ENCODE data around the gene LMX1B. TPM values are rescaled to one million over a fixed set of nuclear protein-coding genes. Genes with fewer than 3 reads are reported as not detected.
"Not testable (repeated sequence)": the region's sequence is repeated elsewhere in the genome, so short reads cannot be mapped to it uniquely, and the experiment has no call there.

The LMX1B gene
- total RNA-seq, 2 experiments from 2014 or later = not detected

- DNase-seq (no peak), ATAC-seq (no peak)
- ChIA-PET CTCF (no interaction called here), POLR2A (no interaction called here)
- Mint-ChIP-seq H3K27ac (no peak overlapping the region), H3K4me3 (no peak overlapping the region), H3K4me1 (ENCODE audit: low read depth) (peaks cover 3% of the 10 kb centered on the region), H3K9me3 (ENCODE audit: insufficient read depth) (no peaks in the 10 kb centered on the region), H3K27me3 (ENCODE audit: low read depth) (peaks cover 58% of the 10 kb centered on the region), H3K36me3 (ENCODE audit: low read depth) (no peaks in the 10 kb centered on the region)
These were observed 29.1 kb downstream of the LMX1B start for GRCh38 chr9:126642839-126643238.

- no peak overlapping the region for H3K27ac Mint-ChIP-seq
- DNase-seq (no peak), ATAC-seq (no peak)
- no peak overlapping the region for H3K4me3 Mint-ChIP-seq
- peaks cover 61% of the 10 kb centered on the region for H3K27me3 Mint-ChIP-seq (ENCODE audit: low read depth)
- H3K9me3 Mint-ChIP-seq (ENCODE audit: insufficient read depth) = no peaks in the 10 kb centered on the region
- ChIA-PET CTCF (no interaction called here), POLR2A (no interaction called here)
- no peaks in the 10 kb centered on the region for H3K4me1 Mint-ChIP-seq (ENCODE audit: low read depth)
- no peaks in the 10 kb centered on the region for H3K36me3 Mint-ChIP-seq (ENCODE audit: low read depth)
These were observed 30.3 kb downstream of the LMX1B start for GRCh38 chr9:126643945-126644527.

DNA sequence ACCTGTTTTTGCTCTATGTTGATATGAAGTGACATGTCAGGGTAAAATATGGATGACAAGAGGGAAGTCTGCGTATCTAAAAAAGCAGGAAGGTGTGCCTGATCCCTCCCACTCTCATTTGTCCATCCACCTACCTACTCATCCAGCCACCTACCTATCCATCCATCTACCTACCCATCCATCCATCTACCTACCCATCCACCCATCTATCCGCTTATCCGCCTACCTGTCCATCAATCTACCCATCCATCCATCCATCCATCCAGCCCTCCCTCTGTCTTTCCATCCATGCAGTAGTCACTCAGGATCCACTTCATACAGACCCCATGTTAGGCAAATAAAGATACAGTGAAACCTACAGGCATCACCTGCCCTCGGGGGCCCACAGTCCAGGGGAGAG lies 32.4 kb downstream of the LMX1B start:
- H3K4me1 Mint-ChIP-seq (ENCODE audit: low read depth) = no peaks in the 10 kb centered on the region
- CTCF ChIA-PET = no interaction called here
- DNase-seq = no peak
- no peaks in the 10 kb centered on the region for H3K9me3 Mint-ChIP-seq (ENCODE audit: insufficient read depth)
- no peak overlapping the region for H3K4me3 Mint-ChIP-seq
- POLR2A ChIA-PET = no interaction called here
- H3K36me3 Mint-ChIP-seq (ENCODE audit: low read depth) = no peaks in the 10 kb centered on the region
- peaks cover 68% of the 10 kb centered on the region for H3K27me3 Mint-ChIP-seq (ENCODE audit: low read depth)
- no peak for ATAC-seq
- H3K27ac Mint-ChIP-seq = no peak overlapping the region

- ATAC-seq (no peak), DNase-seq (no peak)
- Mint-ChIP-seq H3K4me3 (no peak overlapping the region), H3K9me3 (ENCODE audit: insufficient read depth) (no peaks in the 10 kb centered on the region), H3K27ac (no peak overlapping the region), H3K36me3 (ENCODE audit: low read depth) (no peaks in the 10 kb centered on the region), H3K27me3 (ENCODE audit: low read depth) (peaks cover 60% of the 10 kb centered on the region), H3K4me1 (ENCODE audit: low read depth) (no peaks in the 10 kb centered on the region)
- ChIA-PET POLR2A (no interaction called here), CTCF (no interaction called here)
These were observed 34.1 kb downstream of the LMX1B start for GRCh38 chr9:126647585-126648411.

GRCh38 chr9:126649477-126649876 lies 35.7 kb downstream of the LMX1B start:
- POLR2A ChIA-PET = no interaction called here
- Mint-ChIP-seq H3K36me3 (ENCODE audit: low read depth) (no peaks in the 10 kb centered on the region), H3K27ac (no peak overlapping the region), H3K4me3 (no peak overlapping the region), H3K4me1 (ENCODE audit: low read depth) (no peaks in the 10 kb centered on the region), H3K9me3 (ENCODE audit: insufficient read depth) (no peaks in the 10 kb centered on the region), H3K27me3 (ENCODE audit: low read depth) (peaks cover 61% of the 10 kb centered on the region)
- ATAC-seq (no peak), DNase-seq (no peak)
- CTCF ChIA-PET = no interaction called here

DNA sequence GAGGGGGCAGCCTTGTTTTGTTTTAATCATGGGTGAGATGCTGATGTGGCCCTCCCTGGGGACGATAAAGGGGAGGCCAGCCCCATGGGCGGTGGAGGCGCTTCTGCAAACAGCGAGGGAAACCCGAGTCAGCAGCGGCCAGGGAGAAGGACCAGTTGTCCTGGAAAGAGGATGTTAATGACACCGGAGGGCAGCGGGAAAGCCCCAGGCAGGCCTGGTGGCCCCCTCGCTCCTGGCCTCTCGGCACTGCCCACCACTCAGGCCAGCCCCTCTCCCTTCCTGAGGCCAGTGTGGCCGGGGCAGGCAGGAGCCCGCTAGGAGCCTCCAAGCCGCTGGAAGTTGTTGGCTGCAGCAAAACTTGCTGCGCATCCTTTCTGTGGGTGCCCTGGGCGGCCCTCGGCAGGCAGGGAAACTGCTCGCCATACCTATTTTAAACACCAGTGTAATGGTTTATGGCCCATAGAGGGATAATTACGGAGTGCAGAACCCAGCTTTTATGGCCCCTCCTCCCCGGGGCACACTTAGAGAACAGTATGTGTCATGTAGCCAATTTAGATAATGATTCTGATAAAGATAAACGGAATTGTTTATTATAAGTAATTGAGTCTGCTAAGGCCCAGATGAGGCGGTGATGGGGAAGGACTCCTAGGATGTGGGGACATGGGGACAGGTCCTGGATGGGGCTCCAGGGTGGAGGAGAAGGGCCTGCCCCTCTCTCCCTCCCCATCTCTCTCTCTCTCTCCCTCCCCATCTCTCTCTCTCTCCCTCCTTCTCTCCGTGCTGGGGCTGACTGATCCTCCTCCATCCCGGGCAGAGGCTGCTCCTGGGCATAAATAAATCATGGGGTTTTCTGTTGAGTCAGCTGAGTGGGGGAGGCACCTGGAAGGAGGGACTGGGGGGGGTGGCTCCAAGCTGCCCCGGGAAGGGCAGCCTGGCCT lies 36.9 kb downstream of the LMX1B start:
- Mint-ChIP-seq H3K4me3 (no peak overlapping the region), H3K27ac (no peak overlapping the region), H3K27me3 (ENCODE audit: low read depth) (peaks cover 64% of the 10 kb centered on the region), H3K36me3 (ENCODE audit: low read depth) (no peaks in the 10 kb centered on the region), H3K9me3 (ENCODE audit: insufficient read depth) (no peaks in the 10 kb centered on the region), H3K4me1 (ENCODE audit: low read depth) (no peaks in the 10 kb centered on the region)
- ATAC-seq (no peak), DNase-seq (no peak)
- POLR2A ChIA-PET = no interaction called here
- CTCF ChIA-PET = interaction anchor here (0.6 kb wide), 1 partner anchor 760 kb away, joined by 3 read pairs; no protein-coding TSS in a partner anchor

- Mint-ChIP-seq H3K4me3 (no peak overlapping the region), H3K9me3 (ENCODE audit: insufficient read depth) (no peaks in the 10 kb centered on the region), H3K27me3 (ENCODE audit: low read depth) (peaks cover 58% of the 10 kb centered on the region), H3K4me1 (ENCODE audit: low read depth) (no peaks in the 10 kb centered on the region), H3K27ac (no peak overlapping the region), H3K36me3 (ENCODE audit: low read depth) (no peaks in the 10 kb centered on the region)
- ATAC-seq (no peak), DNase-seq (no peak)
- ChIA-PET CTCF (interaction anchor here (0.6 kb wide), 1 partner anchor 51 kb away, joined by 3 read pairs; no protein-coding TSS in a partner anchor), POLR2A (no interaction called here)
These were observed 38.4 kb downstream of the LMX1B start for GRCh38 chr9:126652140-126652582.

DNA sequence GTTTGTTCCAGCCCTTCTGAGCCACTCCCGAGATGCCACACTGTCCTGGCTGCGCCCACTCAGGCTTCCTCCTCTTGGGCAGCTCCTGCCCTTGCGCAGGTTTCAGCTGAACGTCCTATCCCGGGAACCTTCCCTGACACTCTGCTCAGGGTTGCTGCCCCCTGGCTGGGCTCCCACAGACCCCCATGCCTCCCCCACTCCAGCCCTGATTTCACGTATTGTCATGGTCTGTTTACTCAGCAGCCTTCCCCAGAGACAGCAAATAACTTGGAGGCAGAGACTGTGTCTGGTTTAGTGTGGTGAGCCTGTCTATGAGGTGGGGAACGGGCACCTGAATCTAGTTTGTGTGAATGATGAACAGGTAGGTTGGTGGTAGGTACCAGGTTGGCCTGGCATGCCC lies 40.4 kb downstream of the LMX1B start:
- ChIA-PET POLR2A (no interaction called here), CTCF (no interaction called here)
- no peak for ATAC-seq
- no peaks in the 10 kb centered on the region for H3K4me1 Mint-ChIP-seq (ENCODE audit: low read depth)
- DNase-seq = no peak
- H3K9me3 Mint-ChIP-seq (ENCODE audit: insufficient read depth) = no peaks in the 10 kb centered on the region
- H3K36me3 Mint-ChIP-seq (ENCODE audit: low read depth) = no peaks in the 10 kb centered on the region
- no peak overlapping the region for H3K4me3 Mint-ChIP-seq
- H3K27me3 Mint-ChIP-seq (ENCODE audit: low read depth) = peaks cover 48% of the 10 kb centered on the region
- no peak overlapping the region for H3K27ac Mint-ChIP-seq

GRCh38 chr9:126656214-126656613 lies 42.5 kb downstream of the LMX1B start:
- H3K9me3 Mint-ChIP-seq (ENCODE audit: insufficient read depth); H3K4me1 Mint-ChIP-seq (ENCODE audit: low read depth); CTCF ChIA-PET; H3K4me3 Mint-ChIP-seq; DNase-seq; H3K27ac Mint-ChIP-seq; H3K36me3 Mint-ChIP-seq (ENCODE audit: low read depth); ATAC-seq: not testable (repeated sequence)
- POLR2A ChIA-PET = interaction anchor here (1.0 kb wide), 1 partner anchor 18 kb away, joined by 3 read pairs; no protein-coding TSS in a partner anchor
- peaks cover 34% of the 10 kb centered on the region for H3K27me3 Mint-ChIP-seq (ENCODE audit: low read depth)

DNA sequence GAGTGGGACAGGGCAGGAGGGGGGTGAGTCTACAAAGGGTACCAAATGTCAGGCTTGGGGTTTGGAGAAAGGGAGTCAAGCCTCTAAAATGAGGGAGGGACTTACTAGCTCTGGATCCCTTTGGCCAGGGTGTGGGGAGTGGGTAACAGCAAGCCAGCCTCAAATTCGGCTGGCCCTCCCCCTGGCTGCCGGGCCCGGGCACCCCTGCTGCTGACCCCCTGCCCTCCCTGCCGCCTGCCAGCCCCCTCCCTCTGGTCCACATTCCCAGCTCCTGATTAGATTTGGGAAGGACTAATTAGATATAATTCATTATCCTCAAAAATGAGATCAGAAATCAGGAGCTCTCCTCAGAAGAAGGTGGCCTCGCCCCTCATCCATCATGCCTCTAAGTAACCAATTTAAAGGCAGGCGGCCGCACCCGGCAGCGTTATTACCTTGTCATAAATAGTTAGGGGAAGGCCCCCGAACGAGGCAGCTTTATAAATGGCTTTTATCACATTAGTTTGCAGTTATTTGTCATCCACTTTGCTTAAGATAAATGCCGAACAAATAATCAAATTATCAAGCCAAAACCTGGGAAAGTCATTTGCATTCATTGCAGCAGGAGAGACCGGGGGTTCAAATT lies 44.6 kb downstream of the LMX1B start:
- Mint-ChIP-seq H3K4me1 (ENCODE audit: low read depth) (no peaks in the 10 kb centered on the region), H3K27me3 (ENCODE audit: low read depth) (peaks cover 28% of the 10 kb centered on the region), H3K4me3 (no peak overlapping the region), H3K9me3 (ENCODE audit: insufficient read depth) (no peaks in the 10 kb centered on the region), H3K36me3 (ENCODE audit: low read depth) (no peaks in the 10 kb centered on the region), H3K27ac (no peak overlapping the region)
- ChIA-PET POLR2A (no interaction called here), CTCF (no interaction called here)
- ATAC-seq (no peak), DNase-seq (no peak)

DNA sequence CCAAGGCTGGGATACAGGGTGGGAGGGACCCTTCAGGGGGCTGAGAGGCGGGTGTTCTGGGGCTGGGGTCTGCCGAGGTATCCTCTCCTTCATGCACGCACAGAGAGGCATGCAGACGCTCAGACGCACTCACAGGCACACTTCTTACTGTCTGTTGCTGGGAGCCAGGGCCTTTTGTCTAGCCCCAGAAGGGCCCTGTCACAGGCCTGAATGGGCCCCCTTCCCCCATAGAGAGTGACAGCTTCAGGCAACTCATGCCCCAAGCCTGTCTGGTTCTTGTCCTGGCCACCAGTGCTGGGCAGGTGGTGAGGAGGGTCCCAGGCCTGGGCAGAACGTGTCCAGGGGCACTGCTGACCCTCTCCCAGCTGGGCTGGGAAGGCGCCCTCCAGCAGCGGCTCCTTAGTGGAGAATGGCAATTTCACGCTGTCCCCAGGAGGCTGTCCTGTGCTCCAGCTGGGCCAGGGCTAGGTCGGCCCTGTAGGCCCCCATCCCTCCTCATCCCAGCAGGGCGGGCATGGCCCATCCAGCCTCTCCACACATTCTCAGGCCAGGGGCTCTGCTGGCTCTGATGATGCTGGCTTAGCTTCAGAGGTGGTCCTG lies 45.3 kb downstream of the LMX1B start:
- H3K27me3 Mint-ChIP-seq (ENCODE audit: low read depth) = peaks cover 20% of the 10 kb centered on the region
- no peaks in the 10 kb centered on the region for H3K4me1 Mint-ChIP-seq (ENCODE audit: low read depth)
- H3K9me3 Mint-ChIP-seq (ENCODE audit: insufficient read depth) = no peaks in the 10 kb centered on the region
- CTCF ChIA-PET = no interaction called here
- ATAC-seq (no peak), DNase-seq (no peak)
- no peak overlapping the region for H3K4me3 Mint-ChIP-seq
- no peak overlapping the region for H3K27ac Mint-ChIP-seq
- POLR2A ChIA-PET = no interaction called here
- no peaks in the 10 kb centered on the region for H3K36me3 Mint-ChIP-seq (ENCODE audit: low read depth)

All from activated CD8-positive, alpha-beta T cell treated with anti-CD3 and anti-CD28 coated beads, Interleukin-2, amount 10 ng/mL, durations not matched to agents 7 days and 5 days (primary cell).